GM21528 (cell line): ENCODE data around the gene IFI27L1.

ENCODE experiments used
- ATAC-seq: cut with Tn5 transposase; IDR thresholded peaks from one replicate; pipeline ENCODE4 v1.9.1; 2021; ENCODE audit warnings: mild to moderate bottlenecking, moderate library complexity; ENCODE audit not compliant: unreplicated experiment, low FRiP score

The IFI27L1 gene, protein sequence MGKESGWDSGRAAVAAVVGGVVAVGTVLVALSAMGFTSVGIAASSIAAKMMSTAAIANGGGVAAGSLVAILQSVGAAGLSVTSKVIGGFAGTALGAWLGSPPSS

DNA sequence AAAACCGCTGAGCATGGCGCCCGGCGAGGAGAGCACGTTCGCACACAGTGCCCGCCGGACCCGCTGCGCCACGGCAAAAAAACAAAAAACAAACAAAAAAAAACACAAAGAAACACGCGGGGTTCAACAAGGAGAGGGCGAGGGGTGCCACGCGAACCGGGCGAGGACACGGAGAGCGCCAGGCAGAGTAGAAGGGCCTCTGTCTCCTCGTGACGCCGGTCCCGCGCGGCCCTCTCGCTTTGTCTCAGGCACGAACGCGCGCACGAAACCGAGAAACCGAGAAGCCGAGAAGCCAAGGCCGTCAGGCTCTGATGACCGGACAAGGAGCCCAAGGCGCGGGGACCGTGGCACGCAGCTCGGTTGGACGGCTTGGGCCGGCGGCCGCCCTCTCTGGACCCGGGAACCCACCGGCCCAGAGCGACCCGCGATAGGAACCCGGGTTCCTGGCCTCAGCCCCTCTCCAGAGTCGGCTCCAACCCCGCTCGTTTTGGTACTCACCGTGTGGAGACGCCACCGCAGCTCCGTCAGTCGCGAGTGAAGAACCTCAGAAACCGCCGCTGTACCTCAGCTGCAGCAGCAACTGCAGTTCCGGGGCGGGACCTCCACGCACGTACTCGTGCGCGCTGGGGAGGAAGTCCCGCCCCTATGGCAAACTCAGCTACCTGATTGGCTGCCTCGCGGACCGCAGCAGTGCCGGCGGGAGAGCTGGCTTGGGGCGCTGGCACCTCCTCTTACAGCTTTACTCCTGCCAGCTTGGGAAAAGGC, at the start of gene IFI27L1, which contains the start of gene DDX24:
Gene IFI27L1, plus strand, starts transcription at position 690 of the 765 bp plus-strand sequence. CDS start 15,628 bp downstream, outside the sequence.
Gene DDX24, minus strand, starts transcription at position 582 of the 765 bp plus-strand sequence. CDS start 1,460 bp downstream, outside the sequence.
- peak; percentile 98 for ATAC-seq

DNA sequence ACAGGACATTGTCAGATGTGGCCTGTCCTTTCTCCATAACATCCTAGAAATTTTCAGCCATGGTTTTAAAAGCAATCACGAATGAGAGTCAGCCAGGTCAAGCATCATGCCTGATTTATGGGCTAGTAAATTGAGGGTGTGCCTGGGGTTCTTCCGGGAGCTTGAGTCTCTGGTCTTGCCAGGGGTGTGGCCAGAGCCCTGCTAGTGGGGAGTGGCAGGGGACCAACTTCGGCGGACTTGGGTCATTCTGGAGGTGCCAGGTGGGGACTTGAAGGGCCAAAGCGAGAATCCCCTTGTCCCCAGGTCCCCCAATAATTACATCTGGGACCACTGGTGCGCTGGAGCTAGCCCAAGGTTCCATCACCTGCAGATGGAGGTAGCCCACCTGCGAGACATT, 49.2 kb upstream of the IFI27L1 start:
- ATAC-seq, result no peak

DNA sequence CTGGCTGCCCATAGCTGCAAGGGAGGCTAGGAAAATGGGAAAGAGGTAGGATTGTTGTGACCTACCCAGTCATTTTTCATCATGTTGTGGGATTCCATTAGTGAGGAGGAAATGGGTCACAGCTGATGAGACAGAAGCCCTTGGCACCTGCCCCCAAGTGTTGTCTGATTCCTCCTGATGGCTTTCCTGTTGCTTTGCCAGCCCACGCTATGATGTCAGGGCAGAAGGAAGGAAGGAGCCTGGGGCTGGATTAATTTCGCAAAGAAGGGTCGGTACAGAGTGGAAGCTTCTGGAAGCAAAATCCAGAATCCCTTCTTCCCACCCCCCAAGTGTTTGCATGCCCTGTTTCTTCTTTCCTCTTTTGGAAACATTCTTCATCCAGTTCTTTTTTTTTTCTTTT, 46.2 kb upstream of the IFI27L1 start:
- ATAC-seq, result no peak

DNA sequence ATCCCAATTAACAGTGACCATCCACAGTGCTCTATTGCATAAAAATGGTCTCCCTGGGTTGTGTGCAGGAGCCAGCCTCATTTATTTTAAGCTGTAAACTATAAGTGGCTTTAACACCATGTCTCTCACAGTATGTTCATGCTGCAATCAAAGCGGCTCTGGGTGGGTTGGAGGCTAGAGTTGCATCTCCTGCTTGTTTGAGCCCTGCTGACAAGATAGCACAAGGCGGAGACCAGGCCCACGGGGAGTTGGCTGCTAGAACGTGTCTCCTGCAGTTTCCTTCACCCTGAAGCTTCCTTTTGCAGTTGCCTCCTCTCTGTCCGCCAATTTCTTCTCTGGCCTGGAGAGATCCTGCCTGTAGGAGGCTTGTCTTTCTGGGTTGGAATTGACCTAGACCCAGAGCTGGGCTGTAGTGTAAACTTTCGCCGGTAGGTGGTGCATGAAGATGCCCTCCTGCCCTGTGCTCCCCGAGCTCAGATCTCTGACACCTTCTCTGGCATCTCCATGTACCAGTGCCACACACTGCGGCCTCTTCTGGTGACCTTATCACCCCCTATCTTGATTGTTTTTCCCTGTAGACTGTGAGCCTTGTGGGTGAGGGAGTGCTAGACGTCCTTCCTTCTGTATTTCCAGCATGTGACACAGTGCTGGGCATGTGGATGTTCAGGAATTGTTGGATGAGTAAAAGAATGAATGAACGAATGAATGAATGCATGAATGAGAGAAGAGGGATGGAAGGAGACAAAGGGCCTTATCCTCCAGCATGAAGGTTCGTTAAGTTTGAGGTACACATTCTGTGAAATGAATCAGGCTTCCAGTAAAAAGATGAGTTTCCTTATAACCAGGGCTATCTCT, 44.6 kb upstream of the IFI27L1 start:
- ATAC-seq, result peak; percentile 80

GRCh38 chr14:94037954-94038353, 43.2 kb upstream of the IFI27L1 start:
- ATAC-seq, result no peak

GRCh38 chr14:94038510-94038909, 42.6 kb upstream of the IFI27L1 start:
- no peak for ATAC-seq

DNA sequence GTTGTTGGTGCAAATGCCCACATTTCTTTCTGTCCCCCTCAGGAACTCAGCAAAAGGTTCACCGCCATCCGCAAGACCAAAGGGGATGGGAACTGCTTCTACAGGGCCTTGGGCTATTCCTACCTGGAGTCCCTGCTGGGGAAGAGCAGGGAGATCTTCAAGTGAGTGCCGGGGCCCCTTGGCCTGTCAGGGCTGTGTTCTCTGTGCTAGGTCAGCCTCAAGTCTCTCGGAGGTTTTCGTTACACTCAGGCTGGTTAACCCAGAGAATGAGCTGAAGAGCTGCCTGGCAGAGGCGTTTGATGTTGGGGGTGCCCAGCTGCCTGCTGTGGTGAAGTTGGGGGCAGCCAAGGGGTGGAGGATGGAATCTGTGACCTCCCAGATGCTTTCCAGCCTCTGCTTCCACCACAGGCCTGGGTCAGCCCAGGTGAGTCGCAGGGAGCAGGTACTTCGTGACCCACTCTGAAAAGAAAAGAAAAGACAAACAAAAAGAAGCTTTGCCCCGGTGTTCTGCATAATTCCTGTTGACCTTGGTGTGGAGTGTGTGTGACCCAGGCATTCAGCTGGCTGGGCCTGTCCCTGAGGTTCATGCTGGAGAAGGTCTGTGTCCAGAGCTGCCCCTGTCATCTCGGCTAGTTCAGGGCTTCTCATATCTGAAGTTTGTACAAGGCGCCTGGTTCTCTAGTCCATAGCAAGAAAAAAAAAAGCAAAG, 42.0 kb upstream of the IFI27L1 start:
- ATAC-seq, result no peak

DNA sequence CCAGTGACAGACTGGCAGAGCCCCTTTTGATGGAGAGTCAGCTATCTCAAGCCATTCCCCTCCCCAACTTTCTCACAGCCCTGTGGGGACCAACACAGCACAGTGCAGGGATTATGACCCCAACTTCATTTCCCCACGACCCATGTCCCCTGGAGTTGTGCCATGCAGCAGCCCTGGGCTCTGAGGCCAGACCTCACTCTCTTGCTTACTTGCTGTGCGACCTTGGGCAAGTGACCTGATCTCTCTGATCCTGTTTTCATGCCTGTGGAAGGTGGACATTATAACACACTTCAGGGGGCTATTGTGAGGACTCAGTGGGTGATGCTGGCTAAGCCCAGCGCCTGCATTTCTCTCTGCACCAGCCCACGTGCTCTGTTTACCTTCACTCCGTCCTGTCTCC, 40.9 kb upstream of the IFI27L1 start:
- no peak for ATAC-seq

GRCh38 chr14:94040796-94041195, 40.3 kb upstream of the IFI27L1 start:
- no peak for ATAC-seq

DNA sequence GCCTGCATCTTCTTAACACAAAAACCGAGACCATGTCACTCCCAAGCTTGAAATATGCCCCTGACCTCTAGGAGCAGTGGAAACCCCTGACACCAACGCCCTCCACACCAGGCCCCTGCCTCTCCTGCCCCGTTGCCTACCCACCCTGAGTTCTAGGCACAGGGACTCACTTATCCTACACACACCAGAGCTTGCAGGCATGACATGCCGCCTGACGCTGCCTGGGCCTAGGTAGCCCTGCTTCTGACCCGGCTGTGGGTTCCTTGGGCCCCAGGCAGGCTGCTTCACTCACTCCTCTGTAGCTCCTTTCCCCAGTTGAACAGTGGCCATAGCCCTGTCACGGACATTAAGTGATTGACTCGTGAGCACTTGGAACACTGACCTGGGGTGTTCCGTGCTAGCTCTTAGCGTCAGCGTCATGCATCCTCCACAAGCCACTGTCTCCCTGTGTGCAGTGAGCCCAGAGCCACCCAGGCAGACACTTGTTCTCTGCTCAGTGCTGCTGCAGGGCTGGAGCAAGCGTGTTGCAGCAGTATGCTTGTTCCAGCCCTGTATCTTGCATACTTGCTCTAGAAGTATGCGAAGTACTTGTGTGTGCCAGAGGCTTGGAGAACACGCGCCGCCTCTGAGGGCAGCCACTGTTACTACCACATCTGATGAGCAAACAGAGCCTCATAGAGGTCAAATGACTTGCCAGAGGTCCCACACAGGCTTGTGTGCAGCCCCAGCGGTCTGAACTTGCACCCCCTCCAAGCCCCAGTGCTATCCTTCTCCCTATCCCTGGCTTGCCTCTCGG, 39.4 kb upstream of the IFI27L1 start:
- ATAC-seq, result no peak

DNA sequence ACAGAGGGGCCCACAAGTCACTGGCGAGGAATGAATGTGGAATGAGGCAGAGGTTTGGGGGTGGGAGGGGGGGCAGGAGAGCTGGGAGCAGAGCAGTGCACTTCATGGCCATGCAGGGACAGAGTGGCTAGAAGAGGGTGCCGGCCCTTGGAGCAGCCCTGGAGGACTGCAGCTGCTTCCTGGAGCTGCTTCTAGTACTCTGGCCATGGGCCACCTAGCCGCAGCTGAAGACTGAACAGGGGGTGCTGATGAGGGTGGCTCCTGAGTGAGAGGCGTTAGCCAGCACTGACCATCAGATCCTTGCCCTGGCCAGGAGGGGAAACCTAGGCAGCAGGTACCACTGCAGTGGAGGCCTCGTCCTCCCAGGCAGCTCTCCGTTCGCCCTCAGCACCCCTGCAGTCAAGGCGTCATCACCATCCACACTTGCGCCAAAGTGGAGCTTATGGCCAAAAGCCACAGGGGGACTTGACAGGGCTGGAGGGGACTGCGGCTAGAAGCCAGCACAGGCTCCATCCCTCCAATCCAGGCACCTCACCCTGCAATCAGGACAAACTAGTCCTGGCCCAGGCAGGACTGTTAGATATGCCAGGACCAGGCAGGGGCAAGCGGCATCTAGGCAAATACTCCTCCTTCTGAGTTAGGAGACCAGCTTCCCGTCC, 38.5 kb upstream of the IFI27L1 start:
- ATAC-seq, result no peak

DNA sequence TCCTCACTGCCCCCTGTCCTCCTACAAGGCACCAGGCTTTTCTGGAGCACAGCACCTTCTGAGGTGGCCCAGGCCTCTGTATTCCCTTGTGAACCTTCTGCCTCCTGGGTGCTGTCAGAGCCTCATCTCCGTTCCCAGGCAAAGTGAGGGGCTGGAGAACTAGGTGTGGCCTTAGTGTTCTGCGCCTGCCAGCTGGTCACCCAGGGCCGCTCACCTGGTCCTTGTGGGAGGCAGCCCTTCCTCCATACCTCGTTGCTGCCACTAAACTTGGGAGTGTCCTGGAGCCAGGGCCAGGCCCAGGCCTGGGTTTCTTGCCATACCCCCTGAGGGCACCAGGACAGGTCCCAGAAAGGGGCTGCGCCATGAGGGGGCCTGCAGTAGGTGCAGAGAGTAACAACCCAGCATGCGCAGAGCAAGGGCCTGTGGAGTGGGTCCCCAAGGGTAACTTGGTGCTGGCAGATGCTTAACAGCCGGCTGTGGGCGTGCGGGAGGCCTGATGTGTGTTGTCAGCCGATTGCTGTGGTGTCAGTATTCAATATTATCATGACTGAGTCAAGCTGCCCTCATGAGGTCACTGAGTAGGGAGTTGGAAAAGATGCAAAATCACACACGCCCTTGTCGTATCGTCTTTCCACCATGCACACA, 37.9 kb upstream of the IFI27L1 start:
- ATAC-seq, result no peak

DNA sequence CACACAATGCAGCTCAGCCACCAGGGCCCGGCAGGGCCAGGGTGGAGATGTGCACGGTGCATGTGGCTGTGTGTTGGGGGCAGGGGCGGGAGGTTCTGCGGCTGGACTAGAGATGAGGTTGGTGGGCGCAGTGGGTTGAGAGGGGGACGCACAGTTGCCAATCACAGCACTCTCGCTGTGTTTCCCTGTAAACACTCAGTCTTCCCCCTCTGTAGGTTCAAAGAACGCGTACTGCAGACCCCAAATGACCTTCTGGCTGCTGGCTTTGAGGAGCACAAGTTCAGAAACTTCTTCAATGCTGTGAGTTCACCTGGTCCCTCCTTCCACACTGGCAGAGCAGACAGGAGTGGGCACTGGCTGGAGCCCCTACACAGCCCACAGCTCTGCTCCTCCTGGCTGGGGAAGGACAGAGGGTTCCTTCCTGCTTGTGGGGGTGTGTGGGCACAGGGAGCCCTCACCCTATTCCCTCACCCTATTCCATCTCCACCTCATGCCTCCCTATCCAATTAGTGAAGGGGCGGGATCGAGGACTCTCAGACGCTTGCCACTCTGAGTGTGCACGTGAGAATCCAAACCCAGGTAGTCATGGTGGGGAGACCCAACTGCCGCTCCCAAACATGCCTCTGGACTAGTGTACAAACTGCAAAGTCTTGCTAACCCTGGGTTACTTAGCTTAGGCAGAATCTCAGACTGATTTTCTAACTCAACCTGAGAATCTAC, 37.2 kb upstream of the IFI27L1 start:
- ATAC-seq, result no peak

DNA sequence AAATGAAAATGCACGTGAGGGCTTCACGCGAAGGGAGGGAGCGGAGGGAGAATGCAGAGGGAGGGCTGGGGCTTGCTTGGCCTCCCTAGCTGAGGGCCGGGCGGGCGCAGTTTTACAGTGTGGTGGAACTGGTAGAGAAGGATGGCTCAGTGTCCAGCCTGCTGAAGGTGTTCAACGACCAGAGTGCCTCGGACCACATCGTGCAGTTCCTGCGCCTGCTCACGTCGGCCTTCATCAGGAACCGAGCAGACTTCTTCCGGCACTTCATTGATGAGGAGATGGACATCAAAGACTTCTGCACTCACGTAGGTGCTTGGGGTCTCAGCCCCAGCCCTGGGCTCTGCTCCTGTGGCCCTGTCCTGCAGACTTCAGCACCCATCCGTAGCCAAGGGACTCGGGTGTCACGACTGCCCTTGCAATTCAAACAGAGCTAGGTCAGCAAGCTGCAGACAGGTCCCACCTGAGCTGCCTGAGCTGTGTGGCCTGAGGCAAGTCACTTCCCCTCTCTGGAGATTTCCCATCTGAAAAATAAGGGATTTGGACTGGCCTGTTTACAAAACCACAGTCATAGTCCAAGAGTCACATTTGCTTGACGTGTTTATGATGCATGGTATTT, 36.5 kb upstream of the IFI27L1 start:
- ATAC-seq, result no peak

GRCh38 chr14:94045101-94045500, 36.0 kb upstream of the IFI27L1 start:
- ATAC-seq, result no peak

- ATAC-seq, result no peak
Measured at GRCh38 chr14:94045563-94046345, 35.4 kb upstream of the IFI27L1 start.

GRCh38 chr14:94046696-94047250, 34.3 kb upstream of the IFI27L1 start:
- no peak for ATAC-seq
